HUES6 (cell line): ENCODE results near the gene CCDC107.
"Not testable (repeated sequence)": the region's sequence is repeated elsewhere in the genome, so short reads cannot be mapped to it uniquely, and the experiment has no call there.

Experiments
- H3K27ac ChIP-seq: 2 replicates; pipeline ENCODE4 v1.7.0; 2013; ENCODE audit warnings: low read depth, mild to moderate bottlenecking, low read length, inconsistent platforms
- H3K27me3 ChIP-seq: 2 replicates; pipeline ENCODE4 v1.6.1; 2013; ENCODE audit warnings: low read length; ENCODE audit not compliant: control insufficient read depth, insufficient read depth
- H3K36me3 ChIP-seq: 2 replicates; pipeline ENCODE4 v1.6.1; 2013; ENCODE audit warnings: low read length; ENCODE audit not compliant: control insufficient read depth, insufficient read depth
- H3K4me1 ChIP-seq: 2 replicates; pipeline ENCODE4 v1.6.1; 2013; ENCODE audit warnings: low read length; ENCODE audit not compliant: control insufficient read depth, insufficient read depth
- H3K4me3 ChIP-seq: 2 replicates; pipeline ENCODE4 v1.5.1; 2013; ENCODE audit warnings: low read depth, low read length
- H3K9ac ChIP-seq: one replicate; pipeline ENCODE4 v1.6.1; 2013; ENCODE audit warnings: mild to moderate bottlenecking, low read length
- H3K9me3 ChIP-seq: 2 replicates; pipeline ENCODE4 v1.6.1; 2013; ENCODE audit warnings: low read depth, low read length; ENCODE audit not compliant: control insufficient read depth, insufficient read depth

CCDC107 gene

DNA sequence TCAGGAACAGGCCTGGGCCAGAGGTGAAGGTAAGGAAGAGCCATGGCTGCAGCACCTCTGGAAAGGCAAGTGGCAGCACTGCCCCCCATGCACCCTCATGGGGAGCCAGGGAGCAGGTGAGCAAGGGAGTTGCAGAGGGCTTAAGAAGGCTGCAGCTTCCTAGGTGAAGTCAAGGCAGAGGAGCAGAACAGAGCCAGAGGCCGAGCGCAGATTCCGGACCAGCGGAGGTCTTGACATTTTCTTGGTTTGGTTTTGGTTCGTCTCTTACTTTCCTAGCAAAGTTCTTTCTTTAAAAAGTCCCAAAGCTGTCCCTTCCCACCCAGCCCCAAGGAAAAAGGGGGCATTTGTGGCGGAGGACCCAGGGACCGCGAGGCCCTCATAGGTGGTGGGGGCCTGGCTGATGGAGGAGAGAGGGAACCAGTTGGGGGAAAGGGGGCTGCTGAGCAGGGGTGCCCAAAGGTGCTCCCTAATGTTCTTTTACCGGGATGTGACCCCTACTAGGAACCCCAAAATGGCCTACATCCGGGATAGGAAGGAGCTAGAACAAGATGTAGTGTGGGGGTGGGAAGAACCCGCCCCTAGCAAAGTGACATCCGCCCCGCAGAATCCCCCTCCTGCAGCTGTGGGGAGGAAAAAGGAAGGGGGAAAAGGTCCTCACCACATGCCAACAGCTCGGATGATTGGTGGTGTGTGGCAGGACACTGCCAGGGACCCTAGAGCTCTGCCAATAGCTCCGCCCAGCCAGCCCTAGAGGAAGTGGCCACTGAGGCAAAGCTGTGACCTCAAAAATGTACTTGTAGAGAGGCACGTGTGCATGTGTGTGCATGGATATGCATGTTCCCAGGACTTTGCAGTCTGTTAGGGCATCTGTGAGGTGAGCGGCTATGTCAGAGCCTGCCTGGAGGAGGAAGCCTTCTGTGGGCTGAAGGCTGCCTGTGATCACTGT, 39.0 kb upstream of the CCDC107 start:
- H3K9ac ChIP-seq = no peak overlapping the region
- H3K4me1 ChIP-seq = peaks cover 11% of the 10 kb centered on the region
- no peak overlapping the region for H3K27ac ChIP-seq
- no peaks in the 10 kb centered on the region for H3K36me3 ChIP-seq
- H3K4me3 ChIP-seq = no peak overlapping the region
- no peaks in the 10 kb centered on the region for H3K9me3 ChIP-seq
- H3K27me3 ChIP-seq = peaks cover 50% of the 10 kb centered on the region

DNA sequence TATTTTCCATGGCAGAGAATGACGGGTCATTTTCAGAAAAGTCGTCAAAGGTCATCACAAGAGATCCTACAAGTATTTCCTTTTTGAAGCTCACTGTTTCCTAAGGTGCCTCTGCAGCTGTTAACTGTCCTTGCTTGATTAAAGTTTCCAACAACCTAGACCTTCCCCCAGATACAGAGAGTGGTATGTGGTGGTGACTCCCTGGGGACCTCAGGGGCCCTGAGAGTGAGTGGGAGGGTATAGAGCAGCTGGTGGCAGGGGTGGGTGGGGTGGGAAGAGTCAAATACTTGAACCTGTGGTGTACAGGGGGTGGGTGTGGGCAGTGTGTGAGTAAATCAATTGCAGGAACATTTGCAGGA, 38.3 kb upstream of the CCDC107 start:
- Histone ChIP-seq H3K9ac (no peak overlapping the region), H3K27ac (no peak overlapping the region), H3K4me3 (no peak overlapping the region), H3K9me3 (no peaks in the 10 kb centered on the region), H3K27me3 (peaks cover 44% of the 10 kb centered on the region), H3K4me1 (peaks cover 11% of the 10 kb centered on the region), H3K36me3 (no peaks in the 10 kb centered on the region)

DNA sequence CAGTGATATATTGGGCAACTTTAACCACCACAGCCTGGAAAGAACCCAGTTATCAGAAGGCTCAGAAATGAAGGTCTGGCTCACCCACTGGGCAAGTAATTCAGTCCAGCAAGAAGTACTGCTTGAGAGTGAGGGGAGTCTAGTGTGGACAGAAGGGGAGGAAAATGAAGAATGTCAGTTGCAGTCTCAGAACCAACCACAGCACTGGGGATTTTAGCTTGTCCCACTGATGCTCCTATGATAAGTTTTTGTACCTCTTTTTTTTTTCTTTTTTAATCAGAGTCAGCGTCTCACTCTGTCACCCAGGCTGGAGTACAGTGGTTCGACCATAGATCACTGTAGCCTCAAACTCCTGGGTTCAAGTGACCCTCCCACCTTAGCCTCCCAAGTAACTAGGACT, 30.5 kb upstream of the CCDC107 start:
- Histone ChIP-seq H3K4me1 (no peaks in the 10 kb centered on the region), H3K9ac (no peak overlapping the region), H3K27me3 (no peaks in the 10 kb centered on the region), H3K9me3 (no peaks in the 10 kb centered on the region), H3K36me3 (no peaks in the 10 kb centered on the region), H3K4me3 (no peak overlapping the region), H3K27ac (no peak overlapping the region)

DNA sequence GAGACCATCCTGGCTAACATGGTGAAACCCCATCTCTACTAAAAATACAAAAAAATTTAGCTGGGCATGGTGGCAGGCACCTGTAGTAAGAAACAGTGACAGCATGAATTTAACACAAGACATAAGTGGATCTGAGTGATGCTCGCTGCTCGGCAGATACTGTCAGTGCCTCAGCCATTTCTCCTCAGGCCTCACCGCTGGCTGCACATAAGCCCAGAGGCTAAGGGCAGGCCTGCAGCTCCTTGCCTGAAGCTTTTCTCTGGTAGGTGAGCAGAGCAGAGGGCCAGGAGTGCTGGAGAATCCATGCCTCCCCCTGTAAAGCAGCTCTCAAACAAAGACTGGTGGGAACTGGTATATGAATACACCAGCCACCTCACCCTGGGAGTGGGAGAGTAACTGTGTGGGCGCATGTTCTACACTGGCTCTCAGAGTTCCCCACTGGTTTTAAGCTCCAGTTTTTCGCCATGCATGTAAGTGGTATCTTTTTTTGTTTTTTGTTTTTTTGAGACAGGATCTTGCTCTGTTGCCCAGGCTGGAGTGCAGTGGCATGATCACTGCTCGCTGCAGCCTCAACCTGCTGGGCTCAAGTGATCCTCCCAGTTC, 29.6 kb upstream of the CCDC107 start:
- Histone ChIP-seq H3K27me3 (no peaks in the 10 kb centered on the region), H3K36me3 (no peaks in the 10 kb centered on the region), H3K9ac (no peak overlapping the region), H3K9me3 (no peaks in the 10 kb centered on the region), H3K27ac (no peak overlapping the region), H3K4me3 (no peak overlapping the region), H3K4me1 (no peaks in the 10 kb centered on the region)

DNA sequence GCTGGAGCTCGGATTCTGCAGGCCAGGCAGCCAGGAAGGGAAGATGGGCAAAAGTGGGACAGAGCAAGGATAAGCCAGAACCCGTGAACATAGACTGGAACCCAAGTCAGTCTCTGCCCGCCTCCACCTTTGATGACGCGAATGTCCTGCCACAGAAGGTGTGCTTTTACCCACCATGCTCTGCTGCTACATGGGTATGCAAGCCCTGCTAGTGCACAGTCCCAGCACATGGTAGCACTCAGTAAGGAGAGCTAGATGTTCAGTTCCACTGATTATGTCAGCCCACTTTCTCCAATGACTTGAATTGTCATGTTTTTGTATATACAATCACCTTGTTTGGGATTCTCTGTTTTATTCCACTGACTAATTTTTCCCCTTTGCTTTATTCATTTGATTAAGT, 28.5 kb upstream of the CCDC107 start:
- H3K4me1 ChIP-seq = no peaks in the 10 kb centered on the region
- no peaks in the 10 kb centered on the region for H3K36me3 ChIP-seq
- H3K4me3 ChIP-seq = no peak overlapping the region
- H3K9ac ChIP-seq = no peak overlapping the region
- no peaks in the 10 kb centered on the region for H3K27me3 ChIP-seq
- H3K9me3 ChIP-seq = no peaks in the 10 kb centered on the region
- H3K27ac ChIP-seq = no peak overlapping the region

DNA sequence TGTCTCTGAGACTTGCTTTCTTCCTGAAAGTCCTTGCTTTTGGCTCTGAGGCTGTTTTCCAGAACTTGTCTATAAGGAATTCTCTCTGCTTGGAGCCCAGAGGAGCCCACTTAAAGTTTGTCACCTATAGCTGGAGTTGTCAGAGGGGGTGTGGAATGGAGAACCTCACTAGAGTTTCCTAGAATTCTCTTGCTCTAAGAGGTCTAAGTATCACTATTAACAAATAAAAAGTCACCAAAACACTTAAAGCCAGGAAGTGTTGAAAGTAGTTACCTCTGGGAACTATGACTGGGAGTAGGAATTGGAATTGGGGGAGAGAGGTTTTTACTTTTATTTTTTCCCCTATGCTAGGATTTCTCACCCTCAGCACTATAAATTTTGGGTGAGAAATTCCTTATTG, 22.4 kb upstream of the CCDC107 start:
- Histone ChIP-seq H3K9me3 (no peaks in the 10 kb centered on the region), H3K27me3 (no peaks in the 10 kb centered on the region), H3K27ac (no peak overlapping the region), H3K4me3 (no peak overlapping the region), H3K4me1 (no peaks in the 10 kb centered on the region), H3K36me3 (no peaks in the 10 kb centered on the region), H3K9ac (no peak overlapping the region)

DNA sequence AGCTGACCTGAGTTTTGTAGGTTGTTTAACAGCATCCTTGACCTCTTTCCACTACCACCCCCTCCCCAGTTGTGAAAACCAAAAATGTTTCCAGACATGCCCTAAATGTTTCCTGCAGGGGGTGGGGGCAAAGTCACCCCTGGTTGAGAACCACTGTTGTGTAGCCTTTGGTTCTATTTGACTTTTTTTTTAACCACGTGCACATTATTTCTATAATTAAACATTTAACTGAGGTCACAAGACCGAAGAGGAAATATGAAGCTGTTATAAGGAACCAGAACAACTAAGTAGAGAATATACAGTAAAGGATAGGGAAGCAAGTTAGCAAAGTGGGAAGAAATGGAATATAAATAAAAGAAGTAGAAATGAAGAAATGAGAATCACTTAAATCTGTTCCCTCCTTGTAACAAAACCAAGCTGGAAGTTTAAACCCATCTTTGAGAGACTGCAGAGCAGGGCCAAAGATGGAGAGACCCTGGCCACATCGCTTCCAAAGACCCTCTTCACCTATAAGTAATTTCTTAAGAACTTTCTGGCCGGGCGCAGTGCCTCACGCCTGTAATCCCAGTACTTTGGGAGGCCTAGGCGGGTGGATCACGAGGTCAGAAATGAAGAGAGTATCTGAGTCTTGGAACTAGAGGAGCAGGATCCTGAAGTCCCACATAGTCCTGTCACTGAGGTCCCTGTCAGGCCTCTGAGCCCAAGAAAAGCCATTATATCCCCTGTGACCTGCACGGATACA, 21.8 kb upstream of the CCDC107 start:
- no peaks in the 10 kb centered on the region for H3K4me1 ChIP-seq
- peaks cover 2% of the 10 kb centered on the region; the same call in 1 of the 2 replicates for H3K36me3 ChIP-seq
- no peaks in the 10 kb centered on the region for H3K27me3 ChIP-seq
- H3K9ac ChIP-seq = no peak overlapping the region
- no peaks in the 10 kb centered on the region for H3K9me3 ChIP-seq
- no peak overlapping the region for H3K27ac ChIP-seq
- no peak overlapping the region for H3K4me3 ChIP-seq

DNA sequence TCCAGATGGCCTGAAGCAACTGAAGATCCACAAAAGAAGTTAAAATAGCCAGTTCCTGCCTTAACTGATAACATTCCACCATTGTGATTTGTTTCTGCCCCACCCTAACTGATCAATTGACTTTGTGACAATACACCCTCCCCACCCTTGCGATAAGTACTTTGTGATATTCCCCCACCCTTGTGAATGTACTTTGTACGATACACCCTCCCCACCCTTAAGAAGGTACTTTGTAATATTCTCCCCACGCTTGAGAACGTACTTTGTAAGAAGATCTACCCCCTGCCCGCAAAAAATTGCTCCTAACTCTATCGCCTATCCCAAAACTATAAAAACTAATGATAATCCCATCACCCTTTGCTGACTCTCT, 21.2 kb upstream of the CCDC107 start:
- not testable (repeated sequence) for H3K9ac ChIP-seq, H3K27me3 ChIP-seq, H3K36me3 ChIP-seq, H3K4me3 ChIP-seq, H3K27ac ChIP-seq, H3K4me1 ChIP-seq, H3K9me3 ChIP-seq

DNA sequence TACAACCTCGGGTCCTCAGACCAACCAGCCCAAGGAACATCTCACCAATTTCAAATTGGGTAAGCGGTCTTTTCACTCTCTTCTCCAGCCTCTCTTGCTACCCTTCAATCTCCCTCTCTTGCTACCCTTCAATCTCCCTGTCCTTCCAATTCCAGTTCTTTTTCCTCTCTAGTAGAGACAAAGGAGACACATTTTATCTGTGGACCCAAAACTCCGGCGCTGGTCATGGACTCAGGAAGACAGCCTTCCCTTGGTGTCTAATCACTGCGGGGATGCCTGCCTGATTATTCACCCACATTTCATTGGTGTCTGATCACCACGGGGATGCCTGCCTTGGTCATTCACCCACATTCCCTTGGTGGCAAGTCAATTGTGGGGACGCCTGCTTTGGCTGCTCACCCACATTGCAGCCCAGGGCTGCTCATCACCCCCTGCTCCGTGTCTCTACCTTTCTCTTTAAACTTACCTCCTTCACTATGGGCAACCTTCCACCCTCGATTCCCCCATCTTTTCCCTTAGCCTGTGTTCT, 20.6 kb upstream of the CCDC107 start:
- not testable (repeated sequence) for H3K4me3 ChIP-seq, H3K36me3 ChIP-seq, H3K27me3 ChIP-seq, H3K9ac ChIP-seq, H3K27ac ChIP-seq, H3K4me1 ChIP-seq, H3K9me3 ChIP-seq

DNA sequence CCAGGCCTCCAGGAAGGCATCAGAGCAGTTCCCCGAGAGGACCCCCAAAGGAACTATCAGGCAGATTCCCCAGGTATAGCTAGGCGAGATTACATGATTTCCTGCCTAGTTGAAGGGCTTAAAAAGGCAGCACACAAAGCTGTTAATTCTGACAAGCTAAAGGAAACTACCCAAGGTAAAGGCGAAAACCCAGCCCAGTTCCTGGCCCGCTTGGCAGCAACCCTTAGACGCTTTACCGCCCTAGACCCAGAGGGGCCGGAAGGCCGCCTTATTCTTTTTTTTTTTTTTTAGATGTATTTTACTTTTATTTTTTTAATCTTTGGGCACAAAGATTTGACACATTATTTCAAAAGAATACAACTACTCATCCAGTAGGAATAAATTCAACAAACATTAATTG, 19.3 kb upstream of the CCDC107 start:
- H3K9ac ChIP-seq, H3K9me3 ChIP-seq, H3K27ac ChIP-seq, H3K4me1 ChIP-seq, H3K36me3 ChIP-seq, H3K4me3 ChIP-seq, H3K27me3 ChIP-seq: not testable (repeated sequence)

DNA sequence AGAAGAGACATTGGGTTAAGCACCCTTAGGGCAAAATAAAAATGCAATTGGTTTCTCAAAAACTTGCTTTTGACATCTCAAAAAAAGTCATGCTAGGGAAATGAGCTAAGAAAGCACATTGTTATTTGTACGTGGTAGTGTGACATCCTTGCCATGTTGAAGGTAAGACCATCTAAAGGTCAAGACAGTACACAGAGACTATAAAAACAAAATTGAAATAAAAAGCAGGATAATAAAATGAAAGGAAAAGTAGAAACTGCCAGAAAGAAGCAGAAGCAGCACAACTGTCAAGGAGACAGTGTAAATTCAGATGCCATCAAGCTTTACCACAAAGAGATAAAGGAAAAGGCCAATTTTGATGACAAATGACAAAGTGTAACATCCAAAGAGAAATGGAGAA, 18.9 kb upstream of the CCDC107 start:
- not testable (repeated sequence) for H3K9me3 ChIP-seq, H3K27ac ChIP-seq, H3K9ac ChIP-seq, H3K36me3 ChIP-seq, H3K4me1 ChIP-seq, H3K4me3 ChIP-seq, H3K27me3 ChIP-seq
